Activated T-cell treated with anti-CD3 and anti-CD28 coated beads, Interleukin-2, amount 50 U/mL, for 48 hours (primary cell): ENCODE results near the gene LYST.
A peak's percentile ranks its signal among the peaks of the same experiment; 100 is the strongest.

Source experiments
- DNase-seq, 2 experiments: peaks; one replicate each; pipeline ENCODE4 v3.0.0-alpha.2; 2020

LYST gene

GRCh38 chr1:235887676-235888075, 21.0 kb upstream of the LYST start:
- no peak for DNase-seq

GRCh38 chr1:235885655-235886262, 19.1 kb upstream of the LYST start:
- DNase-seq, result no peak

GRCh38 chr1:235883261-235883927, 16.7 kb upstream of the LYST start:
- no peak for DNase-seq

DNA sequence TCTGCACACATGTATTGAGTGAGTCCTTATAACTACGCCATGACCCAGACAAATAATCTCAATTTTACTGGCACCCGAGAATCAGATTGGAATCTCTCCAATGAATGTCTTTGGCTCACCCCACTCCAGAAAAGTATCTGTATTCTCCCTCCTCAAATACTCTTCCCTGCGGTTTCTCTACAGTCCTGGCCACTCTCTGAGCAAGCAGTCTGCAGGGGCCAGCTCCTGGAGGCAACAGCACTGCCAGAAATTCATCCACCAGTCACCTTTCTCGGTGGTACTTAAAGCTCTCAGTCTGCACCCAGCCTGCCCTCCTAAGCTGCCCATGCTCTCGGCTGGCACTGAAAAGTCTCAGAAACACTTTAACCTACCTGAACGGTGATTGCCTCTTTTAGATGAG, 16.1 kb upstream of the LYST start:
- no peak for DNase-seq

- no peak for DNase-seq
Measured at GRCh38 chr1:235881930-235882700, 15.4 kb upstream of the LYST start.

DNA sequence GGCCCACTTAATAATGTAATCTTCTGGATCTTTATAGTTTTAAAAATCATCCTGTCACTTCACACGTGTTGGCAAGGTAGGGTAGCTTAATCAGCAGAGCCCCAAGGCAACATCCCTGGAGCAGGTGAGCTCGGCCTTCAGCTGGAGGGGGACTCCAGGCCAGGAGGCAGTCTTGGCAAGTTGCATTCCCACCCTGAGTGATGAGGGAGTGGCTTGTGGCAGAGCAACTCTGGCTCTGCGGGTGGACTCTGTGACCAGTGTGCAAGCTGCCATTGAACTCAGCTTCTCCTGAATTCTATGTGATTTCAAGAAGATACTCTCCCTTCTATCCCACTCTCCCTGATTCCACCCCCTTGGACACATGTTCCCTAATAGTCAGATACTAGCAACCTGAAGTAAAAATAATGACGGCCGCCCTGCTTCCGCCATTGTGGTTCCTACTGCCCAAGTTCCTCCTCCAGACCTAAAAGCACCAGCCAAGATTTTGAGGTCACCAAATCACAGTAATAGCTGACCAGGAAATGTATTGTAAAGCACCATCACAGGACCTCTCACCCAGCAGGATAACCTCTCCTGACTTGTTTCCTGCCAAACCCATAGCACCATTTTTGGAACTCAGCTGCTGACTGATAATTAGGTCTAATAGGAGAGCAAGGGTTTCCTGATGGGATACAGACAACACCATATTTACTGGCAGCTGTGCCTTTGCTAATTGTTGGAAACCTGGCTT, 11.5 kb upstream of the LYST start:
- no peak for DNase-seq

GRCh38 chr1:235876402-235876841, 9.7 kb upstream of the LYST start:
- no peak for DNase-seq

DNA sequence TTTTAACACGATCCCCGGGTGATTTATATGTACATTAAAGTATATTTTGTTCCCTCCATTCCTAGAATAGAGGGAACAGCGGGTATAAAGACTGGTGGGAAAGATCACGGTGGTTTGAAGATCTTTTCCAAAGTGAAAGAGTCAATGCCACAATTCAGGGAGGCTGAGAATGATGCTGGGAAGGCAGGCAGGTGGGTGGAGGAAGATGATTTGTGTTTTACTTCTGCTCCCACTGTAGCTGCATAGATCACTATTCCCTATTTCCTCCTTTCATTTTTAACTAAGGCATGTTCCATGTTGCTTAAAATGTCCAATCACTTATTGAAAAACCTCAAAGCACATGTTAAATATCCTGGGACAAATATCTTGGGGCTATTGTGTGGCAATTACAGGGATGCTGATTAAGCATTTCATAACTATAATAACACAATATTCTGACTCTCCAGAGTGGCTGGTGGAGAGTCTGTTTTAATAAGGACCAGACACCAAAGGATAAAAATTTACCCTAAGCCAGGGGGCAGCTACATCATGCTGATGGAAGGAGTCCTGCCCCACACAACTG, 8.4 kb upstream of the LYST start:
- no peak for DNase-seq

DNA sequence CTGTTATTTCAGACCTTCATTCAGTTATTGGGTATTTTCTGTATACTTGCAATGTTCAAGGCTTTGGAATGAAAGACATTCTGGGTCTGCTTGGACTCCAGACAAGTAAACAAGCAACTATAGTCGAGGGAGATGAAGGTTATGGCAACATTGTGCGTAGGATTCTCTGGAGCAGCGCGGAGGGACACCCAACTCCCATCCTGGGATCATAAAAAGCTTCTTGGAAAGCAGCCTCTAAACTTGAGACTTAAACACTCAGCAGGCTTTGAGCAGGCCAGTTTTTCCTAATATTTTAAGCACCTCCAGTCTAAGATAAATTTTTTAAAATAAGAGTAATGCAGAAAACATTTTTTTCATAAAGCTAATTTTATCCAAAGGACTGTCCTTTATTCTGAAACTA, 7.6 kb upstream of the LYST start:
- DNase-seq, result no peak

DNA sequence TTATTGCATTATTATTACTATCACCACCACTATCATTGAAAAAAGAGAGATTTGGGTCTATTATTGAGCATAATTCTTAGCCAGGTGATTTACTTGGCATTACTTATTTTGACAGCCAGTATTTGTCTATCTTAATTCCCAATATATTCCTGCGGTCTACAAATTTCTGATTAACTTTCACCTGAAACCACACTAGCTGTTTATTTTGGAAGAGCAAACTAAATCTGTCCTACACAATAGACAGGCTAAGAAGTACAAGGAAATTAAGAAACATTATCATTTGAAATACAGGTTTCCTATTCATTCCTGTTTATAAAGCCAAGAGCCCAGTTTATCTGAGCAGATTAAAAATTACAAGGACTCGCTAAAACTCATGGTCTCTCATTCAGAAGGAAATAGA, 6.9 kb upstream of the LYST start:
- no peak for DNase-seq

DNA sequence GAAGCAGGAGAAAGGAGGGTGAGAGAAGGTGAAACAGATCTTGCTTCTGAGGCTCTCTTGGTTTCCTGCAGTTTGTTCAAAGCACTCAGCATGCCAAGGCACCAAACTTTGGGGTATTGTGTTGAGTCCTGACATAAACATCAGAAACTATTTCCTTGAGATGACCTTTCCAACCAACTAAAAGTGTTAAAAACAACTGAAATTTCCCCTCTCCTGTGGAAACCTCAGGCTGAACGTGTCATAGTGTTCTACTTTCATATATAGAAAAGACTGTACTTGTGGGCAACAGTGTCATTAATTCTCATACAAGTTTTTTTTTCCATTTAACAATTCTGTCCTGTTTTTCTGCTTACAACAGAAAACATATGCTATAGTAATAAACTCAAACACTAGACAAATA, 6.3 kb upstream of the LYST start:
- DNase-seq, result no peak

GRCh38 chr1:235872270-235872669, 5.6 kb upstream of the LYST start:
- no peak for DNase-seq

DNA sequence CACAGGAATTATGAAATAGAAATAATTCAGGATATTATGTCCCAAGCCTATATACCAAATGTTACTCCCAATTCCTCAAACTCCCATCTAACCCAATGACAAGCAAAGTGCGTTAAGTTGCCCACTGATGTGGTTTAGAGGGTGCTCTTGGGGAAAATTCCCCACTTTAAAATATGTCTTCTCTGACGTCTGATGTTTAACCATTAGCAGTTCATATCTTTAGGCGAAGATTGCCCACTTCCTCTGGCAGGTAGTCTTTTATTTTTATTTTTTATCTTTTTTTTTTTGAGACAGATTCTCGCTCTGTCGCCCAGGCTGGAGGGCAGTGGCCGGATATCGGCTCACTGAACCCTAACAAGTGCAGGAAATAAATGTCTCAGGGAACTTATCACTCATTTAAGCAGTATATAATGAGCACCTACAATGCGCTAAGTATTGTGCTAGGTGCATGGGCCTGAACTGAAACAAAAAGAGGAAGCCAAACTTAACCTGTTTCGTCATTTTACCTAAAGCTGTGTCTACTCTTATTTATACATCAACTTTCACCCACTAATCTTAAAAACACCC, 1.3 kb upstream of the LYST start:
- DNase-seq, result no peak

DNA sequence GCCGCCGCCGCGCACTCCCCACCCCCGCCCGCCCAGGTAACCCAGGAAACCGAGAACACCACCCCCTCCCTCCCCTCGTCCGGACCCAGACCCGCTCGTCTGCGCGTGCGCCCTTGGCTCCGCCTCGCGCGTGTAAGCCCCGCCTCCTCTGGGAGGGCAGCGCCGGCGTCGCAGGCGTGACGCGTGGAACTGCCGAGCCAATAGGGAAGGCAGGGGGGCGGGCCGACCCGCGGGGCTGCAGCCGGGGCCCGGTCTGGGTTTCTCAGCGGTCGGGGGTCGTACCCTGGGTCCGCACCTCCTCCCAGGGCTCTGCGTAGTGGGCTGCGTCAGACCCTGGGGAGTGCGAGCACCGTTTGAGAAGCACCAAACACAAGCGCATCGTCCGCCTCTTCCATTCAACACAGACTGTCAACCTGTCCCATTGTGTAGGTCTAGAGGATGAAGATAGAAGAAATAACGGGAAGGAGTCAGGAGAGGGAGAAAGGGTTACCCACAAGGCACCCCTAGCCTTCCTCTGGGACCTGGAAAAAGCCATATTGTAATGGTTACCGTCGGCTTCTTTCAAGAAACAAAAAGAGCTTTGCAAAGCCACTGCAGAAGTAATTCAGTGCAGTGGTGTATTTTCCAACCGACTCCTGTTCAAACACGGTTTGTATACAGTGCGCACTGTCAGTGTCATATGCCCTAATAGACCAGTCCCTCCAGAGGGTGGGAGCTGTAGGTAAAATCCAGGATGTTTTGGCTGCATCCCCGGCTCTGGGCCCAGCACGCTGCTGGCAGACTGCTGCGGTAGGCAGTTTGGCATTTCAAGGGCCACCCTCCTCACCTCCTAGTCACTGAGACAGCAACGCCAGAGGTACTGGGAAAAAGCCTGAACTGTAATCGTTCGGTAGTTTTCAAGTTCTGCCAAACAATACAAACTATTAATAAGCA, 473 bp upstream of the LYST start:
- peak; percentile 99 for DNase-seq

GRCh38 chr1:235865565-235866204, 1.0 kb downstream of the LYST start:
- DNase-seq, result no peak

DNA sequence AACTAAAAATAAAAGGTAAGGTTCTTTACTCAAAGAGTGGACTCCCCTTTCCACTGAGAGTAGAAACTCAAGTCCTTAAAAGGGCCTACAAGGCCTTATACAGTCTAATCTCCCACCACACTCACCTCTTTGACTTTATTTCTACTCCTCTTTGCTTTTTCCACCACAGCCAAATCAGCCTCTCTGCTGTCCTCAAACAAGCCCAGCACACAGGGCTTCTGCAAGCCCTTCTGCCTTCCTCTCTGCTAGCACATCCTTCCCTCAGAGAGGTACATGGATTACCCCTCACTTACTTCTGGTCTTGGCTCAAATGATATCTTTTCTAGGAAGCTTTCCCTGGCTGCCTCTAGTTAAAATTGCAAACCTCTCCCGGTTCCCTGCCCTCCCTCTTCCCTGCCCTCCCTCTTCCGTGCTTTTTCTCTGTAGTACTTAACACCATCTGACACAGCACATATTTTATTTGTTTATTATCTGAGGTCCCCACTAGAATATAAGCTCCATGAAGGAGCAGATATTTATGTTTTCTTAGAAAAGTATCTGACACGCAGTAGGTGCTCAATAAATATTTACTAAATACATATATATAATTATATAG, 1.7 kb downstream of the LYST start:
- no peak for DNase-seq

- DNase-seq, result no peak
Measured at GRCh38 chr1:235864469-235864868, 2.2 kb downstream of the LYST start.

DNA sequence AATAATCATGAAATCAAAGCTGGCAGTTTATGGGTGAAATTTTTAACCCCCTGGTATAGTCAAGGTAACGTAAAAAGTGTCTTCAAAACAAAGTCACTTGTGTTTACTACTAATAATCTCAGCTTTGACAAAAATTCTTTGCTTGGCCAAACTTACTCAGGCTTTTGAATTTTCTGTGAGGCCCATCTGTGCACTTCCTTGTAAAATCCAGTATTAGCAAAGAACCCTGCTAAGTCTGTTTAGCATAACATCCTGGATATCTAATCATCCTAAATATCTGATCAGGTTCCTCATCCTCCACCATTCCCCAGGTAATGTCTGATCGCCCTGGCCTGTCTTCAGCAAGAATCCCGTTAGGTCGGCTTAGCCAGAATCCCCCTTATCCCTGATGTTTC, 3.0 kb downstream of the LYST start:
- no peak for DNase-seq

- no peak for DNase-seq
Measured at GRCh38 chr1:235861857-235862256, 4.8 kb downstream of the LYST start.

DNA sequence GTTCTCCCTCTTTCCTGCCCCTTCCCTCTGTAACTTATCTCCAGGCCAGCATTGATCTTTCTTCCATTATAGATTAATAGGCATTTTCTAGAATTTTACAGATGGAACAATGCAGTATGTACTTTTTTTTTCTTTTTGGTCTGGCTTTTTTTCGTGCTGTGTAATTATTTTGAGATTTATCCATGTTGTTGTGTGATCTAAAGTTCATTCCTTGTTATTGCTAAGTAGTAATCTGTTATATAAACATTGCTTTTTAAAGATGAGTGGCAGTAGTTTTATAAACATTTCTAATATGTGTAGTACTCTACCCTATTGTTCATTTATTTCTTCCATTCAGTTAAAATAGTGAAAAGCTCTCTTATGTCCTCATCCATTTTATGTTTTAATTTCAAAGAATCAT, 5.9 kb downstream of the LYST start:
- DNase-seq, result no peak

DNA sequence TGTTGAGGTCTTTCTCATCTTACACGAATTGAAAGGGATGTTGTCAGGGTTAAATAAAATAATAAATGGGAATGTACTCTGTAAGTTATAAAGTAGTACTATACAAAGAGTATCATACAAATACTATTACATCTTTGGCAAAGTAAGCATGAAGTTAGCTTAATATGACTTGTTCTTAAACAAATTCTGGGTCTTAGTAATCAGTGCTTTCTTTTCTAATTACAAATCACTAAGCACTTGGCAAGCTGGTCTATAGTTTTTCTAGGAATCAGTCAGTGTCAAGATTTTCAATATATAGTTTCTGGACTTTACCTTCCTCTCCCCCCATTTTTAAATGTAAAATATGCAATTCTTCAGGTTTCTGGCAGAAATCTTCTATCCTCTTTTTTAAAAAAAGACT, 6.9 kb downstream of the LYST start:
- no peak for DNase-seq
